Lower lobe of right lung (tissue), 2 donors: ENCODE results near the gene TXNRD3. TPM values are rescaled to one million over a fixed set of nuclear protein-coding genes. Genes with fewer than 3 reads are reported as not detected.

ENCODE experiments used
- ATAC-seq, 2 donors: fragments of 200-7000 bp; cut with Tn5 transposase; one replicate each; pipeline ENCODE4 v1.9.1; 2020 to 2022; ENCODE audit warnings: mild to moderate bottlenecking in 2 of 2, moderate library complexity in 2 of 2
- DNase-seq: peaks from one replicate; pipeline ENCODE4 v3.0.0-alpha.2; 2020
- H3K27ac ChIP-seq: fragments of 200-600 bp; one replicate; pipeline ENCODE4 v1.8.0; 2022
- H3K27me3 ChIP-seq: fragments of 200-600 bp; one replicate; pipeline ENCODE4 v1.8.0; 2022; ENCODE audit warnings: low read depth
- H3K36me3 ChIP-seq: fragments of 200-600 bp; one replicate; pipeline ENCODE4 v1.8.0; 2022; ENCODE audit warnings: mild to moderate bottlenecking
- H3K4me1 ChIP-seq: fragments of 200-600 bp; one replicate; pipeline ENCODE4 v1.8.0; 2022
- H3K4me3 ChIP-seq: fragments of 200-600 bp; one replicate; pipeline ENCODE4 v1.8.0; 2022; ENCODE audit warnings: mild to moderate bottlenecking
- H3K9me3 ChIP-seq: fragments of 200-600 bp; one replicate; pipeline ENCODE4 v1.8.0; 2022
- intact Hi-C: fragments of 100-400 bp; cut with DNase I; formaldehyde crosslinking; loops from one replicate; pipeline ENCODE4 v1.11.0; 2022
- total RNA-seq: library from RNA; stranded (reverse); fragmentation: NEBNext Ultra II Directional; extraction: Animal tissue kit (Norgen Biotek cat#: 25700); gene quantifications from one replicate; pipeline ENCODE4 v1.2.1, GENCODE V29; 2021
- TF ChIP-seq, protein P1 (sequence below): fragments of 200-600 bp; IDR thresholded peaks from one replicate; pipeline ENCODE4 v1.8.0; 2022; ENCODE audit warnings: antibody characterized with exemption, mild to moderate bottlenecking
- donor health status: DM: no; HTN: yes; CAD: no; lungs with severe emphysema.

The TXNRD3 gene
- total RNA-seq, 1 donor from 2014 or later = 8.7 TPM

GRCh38 chr3:126618760-126619159, 36.2 kb downstream of the TXNRD3 start:
- Histone ChIP-seq H3K4me1 (no peaks in the 10 kb centered on the region), H3K4me3 (no peak overlapping the region), H3K9me3 (no peaks in the 10 kb centered on the region), H3K27me3 (no peaks in the 10 kb centered on the region), H3K36me3 (peaks cover 15% of the 10 kb centered on the region), H3K27ac (no peak overlapping the region)
- no peak for DNase-seq
- TF ChIP-seq, protein P1, sequence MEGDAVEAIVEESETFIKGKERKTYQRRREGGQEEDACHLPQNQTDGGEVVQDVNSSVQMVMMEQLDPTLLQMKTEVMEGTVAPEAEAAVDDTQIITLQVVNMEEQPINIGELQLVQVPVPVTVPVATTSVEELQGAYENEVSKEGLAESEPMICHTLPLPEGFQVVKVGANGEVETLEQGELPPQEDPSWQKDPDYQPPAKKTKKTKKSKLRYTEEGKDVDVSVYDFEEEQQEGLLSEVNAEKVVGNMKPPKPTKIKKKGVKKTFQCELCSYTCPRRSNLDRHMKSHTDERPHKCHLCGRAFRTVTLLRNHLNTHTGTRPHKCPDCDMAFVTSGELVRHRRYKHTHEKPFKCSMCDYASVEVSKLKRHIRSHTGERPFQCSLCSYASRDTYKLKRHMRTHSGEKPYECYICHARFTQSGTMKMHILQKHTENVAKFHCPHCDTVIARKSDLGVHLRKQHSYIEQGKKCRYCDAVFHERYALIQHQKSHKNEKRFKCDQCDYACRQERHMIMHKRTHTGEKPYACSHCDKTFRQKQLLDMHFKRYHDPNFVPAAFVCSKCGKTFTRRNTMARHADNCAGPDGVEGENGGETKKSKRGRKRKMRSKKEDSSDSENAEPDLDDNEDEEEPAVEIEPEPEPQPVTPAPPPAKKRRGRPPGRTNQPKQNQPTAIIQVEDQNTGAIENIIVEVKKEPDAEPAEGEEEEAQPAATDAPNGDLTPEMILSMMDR = no peak
- no peak for ATAC-seq
- intact Hi-C loops = no loop called here

- ATAC-seq (no peak), DNase-seq (no peak)
- Histone ChIP-seq H3K9me3 (no peaks in the 10 kb centered on the region), H3K27me3 (no peaks in the 10 kb centered on the region), H3K36me3 (peaks cover 17% of the 10 kb centered on the region), H3K4me3 (no peak overlapping the region), H3K4me1 (no peaks in the 10 kb centered on the region), H3K27ac (no peak overlapping the region)
- intact Hi-C loops = no loop called here
- TF ChIP-seq, protein P1 = no peak
Observed at GRCh38 chr3:126618021-126618420, 36.9 kb downstream of the TXNRD3 start.

DNA sequence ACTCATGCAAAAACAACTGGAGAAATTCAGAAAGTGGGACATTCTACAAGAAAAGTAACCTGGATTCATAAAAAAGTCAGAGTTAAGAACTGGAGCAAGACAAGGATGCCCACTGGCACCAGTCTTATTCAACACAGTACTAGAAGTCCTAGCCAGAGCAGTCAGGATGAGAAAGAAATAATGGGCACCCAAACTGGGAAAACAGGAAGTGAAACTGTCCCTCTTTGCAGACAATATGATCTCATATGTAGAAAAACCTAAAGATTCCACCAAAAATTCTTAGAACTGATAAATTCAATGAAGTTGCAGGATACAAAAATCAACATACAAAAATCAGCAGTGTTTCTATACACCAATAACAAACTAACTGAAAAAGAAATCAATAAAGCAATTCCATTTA, 37.4 kb downstream of the TXNRD3 start:
- H3K4me1 ChIP-seq = no peaks in the 10 kb centered on the region
- intact Hi-C loops = no loop called here
- TF ChIP-seq, protein P1 = no peak
- ATAC-seq (no peak), DNase-seq (no peak)
- no peaks in the 10 kb centered on the region for H3K9me3 ChIP-seq
- H3K27ac ChIP-seq = no peak overlapping the region
- no peaks in the 10 kb centered on the region for H3K27me3 ChIP-seq
- H3K4me3 ChIP-seq = no peak overlapping the region
- peaks cover 17% of the 10 kb centered on the region for H3K36me3 ChIP-seq

- Histone ChIP-seq H3K9me3 (no peaks in the 10 kb centered on the region), H3K27ac (no peak overlapping the region), H3K4me1 (no peaks in the 10 kb centered on the region), H3K27me3 (no peaks in the 10 kb centered on the region), H3K36me3 (peaks cover 17% of the 10 kb centered on the region), H3K4me3 (no peak overlapping the region)
- TF ChIP-seq, protein P1 = no peak
- intact Hi-C loops = no loop called here
- DNase-seq (no peak), ATAC-seq (no peak)
Observed at GRCh38 chr3:126616931-126617330, 38.0 kb downstream of the TXNRD3 start.

- H3K36me3 ChIP-seq = peaks cover 23% of the 10 kb centered on the region
Observed at GRCh38 chr3:126613479-126614188, 41.3 kb downstream of the TXNRD3 start.

More at GRCh38 chr3:126613479-126614188, 41.3 kb downstream of the TXNRD3 start:
- intact Hi-C loops = no loop called here
- no peaks in the 10 kb centered on the region for H3K9me3 ChIP-seq
- no peak overlapping the region for H3K4me3 ChIP-seq
- no peaks in the 10 kb centered on the region for H3K4me1 ChIP-seq
- DNase-seq = no peak
- H3K27ac ChIP-seq = no peak overlapping the region
- no peak for ATAC-seq
- TF ChIP-seq, protein P1 = no peak
- no peaks in the 10 kb centered on the region for H3K27me3 ChIP-seq
